Measurements from ENCODE around the gene FYB2. TPM values are rescaled to one million over a fixed set of nuclear protein-coding genes. Genes with fewer than 3 reads are reported as not detected.

Gene FYB2
- under 1 TPM; 0.32 to 0.66 TPM for total RNA-seq

GRCh38 chr1:56819387-56819899 is at the start of gene FYB2:
Gene FYB2 (minus strand): TSS chr1:56819404. CDS start chr1:56819290, 114 bp downstream.
- H3K36me3 ChIP-seq, result no peaks in the 10 kb centered on the region
- H3K9ac ChIP-seq (ENCODE audit: low read depth in 2 of 2, low read length in 2 of 2), result no peak within 1 kb of the TSS
- intact Hi-C loops (cut with DNase I), result no loop called here
- no peak within 1 kb of the TSS for H3K4me3 ChIP-seq
- DNase-seq, result peak; percentile 45
- no peak for TF ChIP-seq CTCF (IDR thresholded peaks at IDR 0.05)
- no peaks in the 10 kb centered on the region for H3K9me3 ChIP-seq
- H3K4me1 ChIP-seq, result peaks cover 9% of the 10 kb centered on the region
- H3K27me3 ChIP-seq, result no peaks in the 10 kb centered on the region
- H3K27ac ChIP-seq, result no peak within 1 kb of the TSS

DNA sequence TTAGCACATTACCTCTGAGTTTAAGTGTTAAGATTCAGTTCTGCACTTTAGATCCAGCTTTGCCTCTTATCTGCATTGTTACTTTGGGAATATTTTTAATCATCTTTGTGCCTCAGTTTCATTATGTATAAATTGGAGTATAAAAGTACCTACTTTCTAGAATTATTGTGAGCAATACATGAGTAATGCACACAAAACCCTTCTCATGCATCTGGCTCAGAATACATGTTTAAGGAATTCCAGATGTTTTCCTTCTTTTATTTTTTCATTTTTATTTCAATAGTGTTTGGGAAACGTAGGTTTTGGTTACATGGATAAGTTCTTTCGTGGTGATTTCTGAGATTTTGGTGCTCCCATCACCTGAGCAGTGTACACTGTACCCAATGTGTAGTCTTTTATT is 49.6 kb upstream of the FYB2 start:
- Histone ChIP-seq H3K36me3 (no peaks in the 10 kb centered on the region), H3K4me1 (no peaks in the 10 kb centered on the region), H3K4me3 (no peak overlapping the region), H3K27ac (no peak overlapping the region), H3K9me3 (no peaks in the 10 kb centered on the region), H3K27me3 (no peaks in the 10 kb centered on the region), H3K9ac (ENCODE audit: low read depth in 2 of 2, low read length in 2 of 2) (no peak overlapping the region)
- TF ChIP-seq CTCF (IDR thresholded peaks at IDR 0.05), result no peak
- intact Hi-C loops (cut with DNase I), result no loop called here
- DNase-seq, result no peak

- TF ChIP-seq CTCF (IDR thresholded peaks at IDR 0.05), result no peak
- no peak overlapping the region for H3K4me3 ChIP-seq
Observed at GRCh38 chr1:56867491-56867890, 48.3 kb upstream of the FYB2 start.

GRCh38 chr1:56866656-56867055 is 47.5 kb upstream of the FYB2 start:
- no peak overlapping the region for H3K27ac ChIP-seq
- H3K9me3 ChIP-seq, result no peaks in the 10 kb centered on the region
- intact Hi-C loops (cut with DNase I), result no loop called here
- no peaks in the 10 kb centered on the region for H3K27me3 ChIP-seq
- no peak for DNase-seq
- H3K4me1 ChIP-seq, result no peaks in the 10 kb centered on the region
- no peak for TF ChIP-seq CTCF (IDR thresholded peaks at IDR 0.05)
- no peak overlapping the region for H3K4me3 ChIP-seq
- H3K36me3 ChIP-seq, result no peaks in the 10 kb centered on the region
- no peak overlapping the region for H3K9ac ChIP-seq (ENCODE audit: low read depth in 2 of 2, low read length in 2 of 2)

More at GRCh38 chr1:56867491-56867890, 48.3 kb upstream of the FYB2 start:
- H3K4me1 ChIP-seq, result no peaks in the 10 kb centered on the region
- no peak for DNase-seq
- H3K9me3 ChIP-seq, result no peaks in the 10 kb centered on the region
- intact Hi-C loops (cut with DNase I), result no loop called here
- H3K27ac ChIP-seq, result no peak overlapping the region
- no peaks in the 10 kb centered on the region for H3K36me3 ChIP-seq
- H3K9ac ChIP-seq (ENCODE audit: low read depth in 2 of 2, low read length in 2 of 2), result no peak overlapping the region
- no peaks in the 10 kb centered on the region for H3K27me3 ChIP-seq

- intact Hi-C loops (cut with DNase I), result no loop called here
- Histone ChIP-seq H3K4me1 (no peaks in the 10 kb centered on the region), H3K9ac (ENCODE audit: low read depth in 2 of 2, low read length in 2 of 2) (no peak overlapping the region), H3K27me3 (no peaks in the 10 kb centered on the region), H3K9me3 (no peaks in the 10 kb centered on the region), H3K4me3 (no peak overlapping the region), H3K27ac (no peak overlapping the region), H3K36me3 (no peaks in the 10 kb centered on the region)
- no peak for DNase-seq
- TF ChIP-seq CTCF (IDR thresholded peaks at IDR 0.05), result no peak
Observed at GRCh38 chr1:56864430-56864829, 45.2 kb upstream of the FYB2 start.

Measured in colonic mucosa (tissue), 4 donors.